HG02973 (cell line): ENCODE data around the gene ASPSCR1.

Experiments
- ATAC-seq: cut with Tn5 transposase; IDR thresholded peaks from one replicate; pipeline ENCODE4 v1.9.1; 2021; ENCODE audit warnings: moderate library complexity; ENCODE audit not compliant: unreplicated experiment

Gene ASPSCR1

DNA sequence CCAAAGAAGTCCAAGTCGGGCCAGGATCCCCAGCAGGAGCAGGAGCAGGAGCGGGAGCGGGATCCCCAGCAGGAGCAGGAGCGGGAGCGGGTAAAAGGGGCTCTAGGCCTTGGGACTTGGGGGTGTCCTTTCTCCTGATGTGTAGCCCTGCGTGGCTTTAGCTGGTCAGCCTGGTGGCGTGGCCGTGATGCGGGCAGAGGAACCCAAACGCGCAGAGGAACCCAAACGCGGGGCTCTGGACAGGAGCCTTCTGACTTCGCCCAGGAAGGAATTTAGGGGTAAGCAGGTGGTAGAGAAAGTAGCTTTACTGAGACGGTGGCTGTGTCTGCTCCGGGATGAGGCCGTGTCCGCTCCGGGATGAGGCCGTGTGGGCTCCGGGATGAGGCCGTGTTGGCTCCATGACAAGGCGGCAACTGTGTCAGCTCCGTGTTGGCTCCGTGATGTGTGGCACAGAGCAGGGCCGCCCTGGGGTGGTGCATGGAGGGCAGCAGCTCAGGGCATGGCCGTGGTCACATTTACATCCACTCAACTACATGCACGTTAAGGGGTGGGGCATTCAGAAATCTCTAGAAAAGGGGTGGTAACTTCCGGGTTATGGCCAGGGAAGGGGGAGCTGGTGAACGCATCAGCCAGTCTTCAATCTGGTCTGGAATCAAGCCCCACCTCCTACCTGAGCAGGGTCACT is 19.5 kb downstream of the ASPSCR1 start:
- no peak for ATAC-seq

DNA sequence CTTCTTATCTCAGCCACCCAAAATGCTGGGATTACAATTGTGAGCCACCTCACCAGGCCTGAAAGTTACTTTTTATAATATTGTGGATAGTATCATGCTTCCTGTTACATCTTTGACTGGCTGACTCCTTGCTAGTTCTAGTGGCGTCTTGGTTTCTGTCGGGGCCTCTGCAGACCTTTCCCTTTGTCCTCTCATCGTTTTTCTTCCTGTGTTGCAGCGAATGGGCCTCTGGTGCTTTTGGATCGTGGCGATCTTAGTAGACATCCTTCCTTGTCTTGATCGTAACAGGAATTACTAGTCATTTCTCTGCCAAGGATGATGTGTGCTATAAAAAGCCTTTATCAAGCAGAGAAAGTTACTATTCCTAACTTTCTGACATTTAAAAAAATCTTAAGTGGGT is 20.8 kb downstream of the ASPSCR1 start:
- no peak for ATAC-seq

DNA sequence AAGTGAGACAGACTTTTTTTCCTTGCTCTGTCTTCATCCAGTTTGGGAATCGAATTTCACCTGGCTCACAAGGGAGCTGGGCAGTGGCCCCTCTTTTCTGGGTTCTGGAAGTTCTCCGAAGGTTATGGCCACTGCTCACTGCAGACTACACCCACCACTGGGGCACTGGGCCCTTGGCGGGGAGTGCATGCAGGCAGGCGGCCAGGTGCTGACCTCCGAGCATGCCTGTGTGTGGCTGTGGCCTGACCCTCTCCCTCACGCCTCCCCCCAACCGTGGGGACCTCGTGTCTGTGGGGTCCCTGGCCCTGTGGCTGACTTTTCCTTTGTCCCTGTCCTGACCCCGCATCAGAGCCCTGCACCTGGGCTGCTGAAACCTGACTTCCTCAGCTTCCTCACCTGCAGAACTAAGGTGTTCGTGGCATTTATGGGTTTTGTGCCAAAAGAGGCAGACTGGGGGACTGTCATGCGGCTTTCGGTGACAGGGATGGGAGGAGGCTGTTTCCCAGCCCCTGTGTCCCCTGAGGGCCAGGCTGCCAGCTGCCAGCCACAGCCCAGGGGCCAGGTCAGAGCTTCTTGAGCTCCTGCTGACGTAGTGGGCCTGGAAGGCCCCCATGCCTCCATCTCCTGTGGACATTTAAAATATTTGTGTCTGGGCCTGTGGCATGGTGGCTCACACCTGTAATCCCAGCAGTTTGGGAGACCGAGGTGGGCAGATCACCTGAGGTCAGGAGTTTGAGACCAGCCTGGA is 21.4 kb downstream of the ASPSCR1 start:
- no peak for ATAC-seq

DNA sequence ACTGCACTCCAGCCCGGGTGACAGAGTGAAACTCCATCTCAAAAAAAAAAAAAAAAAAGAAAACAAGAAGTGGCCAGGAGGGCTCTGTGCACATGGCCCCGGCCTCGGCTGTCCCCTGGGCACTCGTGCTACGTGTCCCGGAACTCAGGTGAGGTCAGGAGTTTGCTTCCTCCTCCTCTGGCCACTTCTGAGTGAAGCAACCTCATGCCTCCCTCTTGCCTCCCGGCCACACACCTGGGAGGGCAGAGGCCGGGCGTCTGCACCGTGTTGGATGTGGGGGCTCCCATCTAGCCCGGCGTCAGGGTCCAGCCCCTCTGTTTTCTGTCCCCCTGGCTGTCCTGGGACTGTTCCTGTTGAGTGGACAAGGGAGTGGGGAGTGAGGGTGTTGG is 22.2 kb downstream of the ASPSCR1 start:
- ATAC-seq: no peak

DNA sequence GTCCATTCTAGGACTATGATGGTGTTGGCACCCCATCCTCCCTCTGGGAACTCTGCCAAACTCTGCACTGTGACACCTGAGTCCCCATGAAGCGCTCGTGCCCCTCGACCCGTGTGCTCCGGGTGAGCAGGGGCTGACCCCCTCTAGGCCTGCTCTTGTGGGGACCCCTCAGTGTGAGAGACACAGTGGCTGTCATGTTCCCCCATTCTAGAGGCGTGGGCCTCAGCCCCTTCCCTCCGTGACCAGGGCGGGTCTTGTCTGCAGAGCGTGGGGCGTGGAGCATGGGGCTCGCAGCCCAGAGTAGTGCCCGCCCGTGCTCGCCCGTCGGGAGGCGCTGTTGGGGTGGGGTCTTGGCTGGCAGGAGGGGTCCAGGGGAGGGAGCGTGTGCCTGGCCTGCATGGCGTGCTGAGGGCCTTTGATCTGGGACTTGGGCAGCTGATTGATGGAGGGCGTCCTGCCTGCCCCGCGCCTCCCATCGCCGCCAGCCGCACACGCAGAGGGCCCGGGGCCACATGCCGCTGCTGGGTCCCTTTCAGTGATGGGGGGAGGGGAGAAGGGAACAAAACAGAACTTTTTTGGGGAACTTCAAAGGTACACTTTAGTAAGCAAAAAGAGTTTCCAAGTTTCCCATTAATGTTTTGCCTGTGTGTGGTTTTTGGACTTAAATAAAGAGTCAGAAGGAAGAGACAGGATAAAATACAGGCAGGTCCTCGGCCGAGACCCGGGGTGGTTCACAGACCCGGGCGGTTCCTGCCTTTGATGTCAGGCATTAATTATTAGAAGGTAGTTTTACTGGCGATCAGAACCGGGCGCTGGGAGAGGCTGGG is 22.8 kb downstream of the ASPSCR1 start:
- ATAC-seq: no peak

DNA sequence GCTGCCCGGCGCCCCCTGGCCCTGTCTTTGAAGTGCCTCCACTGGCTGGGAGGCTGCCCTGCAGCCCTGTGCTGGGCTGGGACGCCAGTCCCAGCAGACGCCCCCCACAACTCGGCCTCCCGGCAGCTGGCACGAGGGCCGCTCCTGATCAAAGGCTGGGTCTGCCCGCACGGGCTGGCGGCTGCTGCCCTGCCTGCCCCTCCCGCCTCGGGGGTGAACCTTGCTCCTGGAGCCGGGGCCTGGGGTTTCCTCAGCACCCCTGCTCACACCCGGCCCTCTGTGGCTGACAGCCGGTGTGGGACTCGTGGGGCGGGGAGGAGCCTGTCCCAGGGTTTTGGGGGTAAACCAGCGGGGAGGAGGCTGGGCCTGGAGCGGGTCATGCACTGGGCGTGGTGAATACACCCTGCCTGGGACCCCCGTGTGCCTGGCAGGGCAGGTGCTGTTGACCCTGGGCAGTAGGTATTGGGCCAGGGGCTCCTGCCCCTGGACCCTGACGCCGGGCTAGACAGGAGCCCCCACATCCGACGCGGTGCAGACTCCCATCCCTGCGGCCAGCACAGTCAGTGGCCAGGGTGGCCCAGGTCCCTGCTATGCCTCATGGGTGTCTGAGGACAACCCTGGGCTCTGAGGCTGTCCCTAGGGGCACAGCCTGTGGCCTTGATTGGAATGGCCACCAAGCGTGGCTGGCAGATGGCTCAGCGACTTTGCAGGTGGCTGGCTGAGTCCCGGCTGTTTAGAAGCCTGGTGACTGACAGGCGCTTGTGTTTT is 23.6 kb downstream of the ASPSCR1 start:
- ATAC-seq: no peak

DNA sequence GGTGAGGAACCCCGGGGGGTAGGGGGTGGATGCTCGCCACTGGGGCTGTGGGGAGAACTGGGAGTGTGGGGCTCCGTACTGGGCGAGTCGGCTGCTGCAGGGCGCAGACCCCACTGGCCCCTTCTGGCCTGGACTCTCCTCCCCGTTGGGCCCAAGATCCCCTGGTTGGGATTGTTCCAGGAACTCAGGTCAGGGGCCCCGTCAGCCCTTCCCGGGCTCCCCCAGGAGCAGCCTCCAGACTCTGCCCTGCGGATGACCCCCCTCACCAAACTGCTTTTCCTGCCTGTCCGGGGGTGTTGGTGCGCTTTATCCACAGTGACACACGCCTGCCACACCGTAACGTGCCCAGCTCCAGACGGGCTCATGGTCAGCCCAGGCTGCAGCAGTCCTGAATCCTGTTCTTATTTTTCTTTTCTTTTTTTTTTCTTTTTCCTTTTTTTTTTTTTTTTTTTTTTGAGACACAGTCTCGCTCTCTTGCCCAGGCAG is 24.2 kb downstream of the ASPSCR1 start:
- no peak for ATAC-seq

DNA sequence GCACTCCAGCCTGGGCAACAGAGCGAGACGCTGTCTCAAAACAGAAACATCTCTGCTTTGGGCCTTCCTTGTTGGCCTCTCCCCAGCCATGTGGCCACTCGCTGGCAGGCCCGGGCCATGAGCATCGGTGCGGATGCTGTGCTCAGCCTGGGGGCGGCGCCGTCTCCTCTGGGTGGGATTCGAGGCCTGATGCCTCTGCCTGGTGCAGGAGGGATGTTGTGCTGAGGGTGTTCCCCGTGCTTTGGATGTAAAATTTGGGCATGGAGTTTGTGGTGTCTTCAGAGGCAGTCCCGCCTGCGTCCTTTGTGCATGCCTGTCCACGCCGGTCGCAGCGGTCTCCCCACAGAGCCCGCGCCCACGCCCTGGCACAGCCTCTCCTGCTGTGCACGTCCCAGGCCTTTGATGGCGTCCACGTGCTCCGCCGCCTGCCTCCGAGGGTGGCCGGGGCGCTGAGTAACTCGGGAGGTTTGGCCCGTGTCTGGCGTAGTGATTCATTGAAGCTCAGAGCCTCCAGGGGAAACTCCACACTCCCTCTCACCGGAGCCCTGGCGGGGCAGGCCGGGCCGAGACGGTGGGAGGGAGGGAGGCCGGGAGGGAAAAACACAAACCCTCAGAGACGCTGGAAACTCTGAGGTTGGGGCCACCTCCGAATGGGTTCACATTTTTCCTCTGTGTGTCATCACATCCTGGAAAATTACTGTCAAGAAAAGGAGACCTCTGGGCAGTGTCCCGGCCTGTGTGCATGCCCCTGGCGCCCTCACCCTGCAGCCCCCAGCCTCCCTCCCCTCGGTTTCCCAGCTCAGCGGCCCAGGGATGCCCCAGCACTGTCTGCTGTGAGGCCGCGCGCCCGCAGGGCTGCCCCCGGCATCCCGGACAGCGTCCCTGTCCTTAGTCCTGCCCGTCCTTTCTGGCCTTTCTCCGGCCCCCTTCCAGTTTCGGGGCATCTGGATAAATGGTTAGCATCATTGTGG is 26.3 kb downstream of the ASPSCR1 start:
- no peak for ATAC-seq

DNA sequence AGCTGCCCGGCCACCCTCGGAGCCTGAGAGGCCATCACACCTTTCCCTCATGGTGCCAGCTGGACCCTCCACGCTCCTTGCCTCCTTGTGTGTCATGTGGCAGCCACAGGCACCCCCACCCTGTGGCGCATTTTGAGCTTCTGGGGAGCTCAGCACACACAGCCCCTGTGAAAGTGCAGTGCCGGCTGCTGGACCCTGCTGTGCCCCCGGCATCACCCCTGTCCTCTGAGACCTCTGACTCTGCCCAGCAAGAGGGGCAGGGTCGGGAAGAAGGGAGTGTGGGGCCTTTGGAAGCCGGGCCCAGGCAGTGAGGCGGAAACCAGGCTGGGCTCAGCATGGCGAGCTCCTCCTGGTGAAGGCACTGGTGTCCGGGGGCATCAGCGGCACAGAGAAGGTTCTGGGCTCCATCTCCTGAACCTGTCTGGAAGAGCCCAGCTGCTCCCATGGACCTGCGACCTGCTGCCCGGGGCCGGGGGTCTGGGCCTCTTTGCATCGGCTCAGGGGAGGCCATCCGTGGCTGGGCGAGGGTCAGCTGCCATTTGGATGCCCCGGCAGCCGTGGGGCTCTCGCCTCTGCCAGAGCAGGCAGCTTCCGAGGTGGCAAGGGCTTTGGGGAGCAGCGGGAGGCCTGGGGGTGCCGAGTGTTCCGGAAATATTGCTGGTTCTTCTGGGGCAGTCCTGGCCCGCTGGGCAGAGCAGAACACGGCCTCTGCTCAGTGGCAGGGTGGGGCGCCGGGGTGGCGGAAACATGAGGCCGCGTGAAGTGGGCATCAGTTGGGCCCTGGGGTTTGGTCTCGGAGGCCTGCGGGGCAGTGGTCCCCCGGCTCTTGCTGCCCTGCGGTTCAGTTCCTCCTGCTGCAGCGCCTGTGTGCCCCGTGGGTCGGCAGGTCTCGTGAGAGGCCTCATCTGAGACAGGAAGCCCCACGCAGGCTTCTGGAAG is 27.4 kb downstream of the ASPSCR1 start:
- no peak for ATAC-seq

DNA sequence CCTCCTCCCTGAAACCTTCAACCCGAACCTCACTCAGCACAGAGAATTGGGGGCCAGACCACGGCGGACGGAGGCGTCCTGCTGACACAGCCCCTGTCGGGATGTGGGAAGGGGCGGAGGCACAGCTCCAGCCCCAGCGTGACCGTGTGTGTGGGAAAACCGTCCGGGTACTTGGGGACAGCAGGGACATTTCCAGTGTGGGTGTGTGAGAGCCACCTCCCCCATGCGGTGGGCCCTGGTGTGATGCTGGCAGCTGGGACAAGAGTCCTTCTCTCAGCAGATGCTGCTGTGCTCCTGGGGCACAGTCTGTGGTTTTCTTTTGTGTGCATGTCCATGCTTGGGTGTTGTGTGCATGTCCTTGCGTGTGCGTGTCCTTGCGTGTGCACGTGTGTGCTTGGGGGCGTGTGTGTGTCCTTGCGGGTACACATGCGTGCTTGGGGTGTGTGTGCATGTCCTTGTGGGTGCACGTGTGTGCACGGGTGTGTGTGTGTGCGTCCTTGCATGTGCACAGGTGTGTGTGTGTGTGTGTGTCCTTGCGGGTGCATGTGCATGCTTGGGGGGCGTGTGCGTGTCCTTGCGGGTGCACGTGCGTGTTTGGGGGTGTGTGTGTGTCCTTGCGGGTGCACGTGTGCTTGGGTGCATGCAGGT is 28.4 kb downstream of the ASPSCR1 start:
- no peak for ATAC-seq

DNA sequence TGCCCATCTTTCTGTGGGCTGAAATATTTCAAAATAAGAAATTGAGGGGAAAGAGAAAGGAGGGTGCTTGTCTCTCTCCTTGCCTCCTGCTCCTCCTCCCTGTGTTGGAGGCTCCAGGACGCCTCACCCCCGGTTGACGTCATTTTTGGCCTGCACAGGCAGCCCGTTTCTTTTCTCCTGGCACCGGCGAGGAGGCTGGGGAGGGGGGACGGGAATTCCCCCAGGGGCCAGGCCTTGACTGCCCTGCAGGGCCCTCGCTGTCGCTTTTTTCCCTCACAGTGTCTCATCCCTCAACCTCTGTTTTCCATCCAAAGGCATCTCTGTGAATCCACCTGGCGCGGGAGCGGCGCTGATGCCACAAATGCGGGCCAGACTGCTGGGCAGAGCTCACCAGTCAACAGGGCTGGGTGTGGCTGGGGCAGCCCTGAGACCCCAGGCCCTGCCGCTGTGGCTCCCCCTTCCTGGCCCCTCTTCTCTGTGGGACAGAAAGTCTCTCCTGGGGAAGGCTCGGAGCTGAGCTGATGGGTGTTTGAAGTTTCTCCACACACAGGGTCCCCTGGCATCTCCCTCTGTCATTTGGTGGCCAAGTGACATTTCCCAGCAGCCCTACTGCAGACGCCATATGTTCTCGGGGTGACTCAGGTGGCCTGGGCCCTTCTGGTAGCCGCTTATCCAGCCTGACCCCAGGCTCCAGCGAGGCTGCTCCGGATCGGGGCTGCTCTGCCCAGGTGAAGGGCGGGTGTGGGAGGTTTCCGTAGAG is 29.2 kb downstream of the ASPSCR1 start:
- no peak for ATAC-seq

DNA sequence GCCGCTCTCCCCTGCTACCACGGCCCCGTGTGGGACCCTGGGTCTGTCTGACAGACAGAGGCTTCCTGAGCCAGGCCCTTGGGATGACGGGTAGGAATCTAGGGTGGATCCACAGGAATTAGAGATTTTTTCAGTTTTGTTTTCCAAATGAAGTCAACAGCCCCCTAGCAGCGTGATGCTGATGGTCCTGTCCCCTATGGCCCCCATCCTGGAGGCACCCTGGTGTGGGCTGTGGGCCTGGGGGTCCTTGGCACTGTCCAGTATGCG is 29.7 kb downstream of the ASPSCR1 start:
- no peak for ATAC-seq

DNA sequence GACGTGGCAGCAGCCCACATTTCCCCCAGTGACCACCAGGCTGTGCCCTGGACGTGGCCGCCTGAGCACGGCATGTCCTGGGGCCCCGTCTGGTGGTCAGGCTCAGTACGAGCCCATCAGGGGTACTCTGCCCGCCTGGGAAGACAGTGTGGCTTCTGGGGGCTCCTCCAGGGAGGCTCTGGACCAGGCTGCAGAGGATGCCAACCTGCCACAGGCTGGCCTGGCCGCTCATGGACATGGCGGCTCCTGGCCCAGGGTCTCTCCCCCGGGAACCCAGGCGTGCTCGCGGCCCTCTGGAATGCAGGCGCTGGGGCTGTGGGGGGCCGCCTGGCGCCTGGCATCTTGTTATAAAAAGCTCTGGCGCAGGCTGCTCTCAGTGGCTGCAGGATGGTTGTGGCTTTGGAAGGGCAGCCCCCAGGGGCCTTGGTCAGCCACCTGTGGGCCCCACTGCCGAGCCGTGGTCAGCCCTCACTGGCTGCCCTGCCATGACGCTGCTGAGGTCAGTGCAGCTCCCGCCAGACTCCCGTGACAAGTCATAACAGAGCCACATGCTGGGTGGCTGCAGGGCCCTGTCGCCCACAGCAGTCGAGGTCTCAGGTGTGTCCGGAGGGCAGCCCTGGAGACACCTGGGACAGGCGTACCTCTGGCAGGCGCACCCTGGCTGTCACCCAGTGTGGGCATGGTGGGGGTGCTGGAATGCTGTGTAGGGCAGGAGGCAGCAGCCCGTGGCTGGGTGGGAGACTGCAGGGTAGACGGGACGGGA is 30.2 kb downstream of the ASPSCR1 start:
- no peak for ATAC-seq

DNA sequence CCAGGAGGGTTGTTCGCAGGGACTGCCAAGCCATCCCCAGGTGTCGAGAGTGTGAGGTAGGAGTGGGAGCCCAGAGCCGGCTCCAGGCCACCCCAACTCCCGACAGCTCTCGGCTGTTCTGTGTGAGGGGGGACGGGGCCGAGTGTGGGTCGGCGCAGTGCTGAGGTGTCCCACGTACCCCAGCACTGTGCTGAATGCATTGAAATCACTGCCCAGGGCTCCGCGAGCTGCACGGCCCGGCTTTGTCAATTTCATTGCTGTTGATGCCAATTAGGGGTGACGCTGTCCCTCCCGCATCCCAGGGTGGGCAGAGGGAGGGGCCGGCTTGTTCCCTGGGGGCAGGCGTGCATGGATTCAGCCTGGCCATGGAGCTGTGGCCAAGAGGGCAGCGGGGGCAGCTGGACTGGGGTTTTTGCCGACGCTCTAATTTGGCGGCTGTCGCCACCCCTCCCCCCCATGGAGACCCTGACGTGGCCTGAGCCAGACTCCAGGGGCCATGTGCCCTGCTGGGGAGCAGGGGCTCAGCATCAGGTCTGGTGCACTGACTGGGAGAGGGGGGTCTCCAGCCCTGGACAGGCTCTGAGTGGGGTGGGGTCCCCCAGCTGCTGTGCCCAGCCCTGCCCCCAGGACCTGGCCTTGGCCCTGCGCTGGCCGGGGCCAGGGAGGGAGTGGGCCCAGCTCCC is 31.0 kb downstream of the ASPSCR1 start:
- no peak for ATAC-seq

DNA sequence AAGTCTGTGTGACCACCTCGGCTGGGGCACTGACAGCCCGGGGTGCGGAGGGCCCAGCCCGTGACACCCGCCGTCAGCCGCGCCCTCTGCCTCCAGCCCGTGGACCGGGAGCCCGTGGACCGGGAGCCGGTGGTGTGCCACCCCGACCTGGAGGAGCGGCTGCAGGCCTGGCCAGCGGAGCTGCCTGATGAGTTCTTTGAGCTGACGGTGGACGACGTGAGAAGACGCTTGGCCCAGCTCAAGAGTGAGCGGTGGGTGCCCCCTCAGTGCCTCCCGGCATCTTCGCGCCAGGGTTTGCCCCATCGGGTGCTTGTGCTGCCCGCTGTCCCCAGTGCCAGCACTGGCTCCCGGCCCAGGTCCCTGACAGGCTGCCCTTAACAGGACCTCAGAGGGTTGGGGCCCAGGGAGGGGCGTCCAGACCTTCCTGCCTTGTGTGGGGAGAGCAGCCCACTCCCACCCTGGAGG is 31.5 kb downstream of the ASPSCR1 start:
- ATAC-seq: no peak

DNA sequence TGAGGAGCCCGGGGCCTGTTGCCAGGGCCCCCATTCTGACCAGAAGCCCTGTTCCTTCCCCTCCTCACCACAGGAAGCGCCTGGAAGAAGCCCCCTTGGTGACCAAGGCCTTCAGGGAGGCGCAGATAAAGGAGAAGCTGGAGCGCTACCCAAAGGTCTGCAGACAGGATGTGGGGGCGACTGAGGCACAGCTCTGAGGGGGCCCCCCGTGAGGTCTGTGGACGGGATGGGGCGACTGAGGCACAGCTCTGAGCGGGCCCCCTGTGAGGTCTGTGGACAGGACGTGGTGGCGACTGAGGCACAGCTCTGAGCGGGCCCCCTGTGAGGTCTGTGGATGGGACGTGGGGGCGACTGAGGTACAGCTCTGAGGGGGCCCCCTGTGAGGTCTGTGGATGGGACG is 32.0 kb downstream of the ASPSCR1 start:
- no peak for ATAC-seq
